NCI-H2029 treated with DMSO at 0.1 percent for 48 hours (cell line): Measurements from ENCODE around the gene DNAAF9.
A peak's percentile ranks its signal among the peaks of the same experiment; 100 is the strongest.

Experiments used
- DNase-seq: peaks from one replicate; lab custom pipeline; 2025; lab: John Stamatoyannopoulos, UW

DNAAF9 gene

DNA sequence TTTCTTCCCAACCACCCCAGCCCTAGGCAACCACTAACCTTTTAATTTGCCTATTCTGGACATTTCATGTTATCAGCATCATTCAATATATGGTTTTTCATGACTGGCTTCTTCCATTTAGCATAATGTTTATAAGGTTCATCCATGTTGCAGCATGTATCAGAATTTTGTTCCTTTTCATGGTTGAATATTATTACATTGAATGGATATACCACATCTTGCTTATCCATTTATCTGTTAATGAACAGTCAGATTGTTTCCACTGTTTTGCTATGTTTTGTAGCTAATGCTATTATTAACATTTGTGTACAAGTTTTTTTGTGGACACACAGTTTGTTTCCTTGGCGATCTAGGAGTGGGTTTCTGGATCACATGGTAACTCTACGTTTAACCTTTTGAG is 3.0 kb upstream of the DNAAF9 start:
- DNase-seq: no peak

- DNase-seq: no peak
Observed at GRCh38 chr20:3409417-3409816, 1.9 kb upstream of the DNAAF9 start.

GRCh38 chr20:3407771-3408637 is 535 bp upstream of the DNAAF9 start:
- peak; percentile 27 for DNase-seq

GRCh38 chr20:3406481-3407039 is 909 bp downstream of the DNAAF9 start:
- no peak for DNase-seq

GRCh38 chr20:3405696-3406358 is 1.6 kb downstream of the DNAAF9 start:
- no peak for DNase-seq

DNA sequence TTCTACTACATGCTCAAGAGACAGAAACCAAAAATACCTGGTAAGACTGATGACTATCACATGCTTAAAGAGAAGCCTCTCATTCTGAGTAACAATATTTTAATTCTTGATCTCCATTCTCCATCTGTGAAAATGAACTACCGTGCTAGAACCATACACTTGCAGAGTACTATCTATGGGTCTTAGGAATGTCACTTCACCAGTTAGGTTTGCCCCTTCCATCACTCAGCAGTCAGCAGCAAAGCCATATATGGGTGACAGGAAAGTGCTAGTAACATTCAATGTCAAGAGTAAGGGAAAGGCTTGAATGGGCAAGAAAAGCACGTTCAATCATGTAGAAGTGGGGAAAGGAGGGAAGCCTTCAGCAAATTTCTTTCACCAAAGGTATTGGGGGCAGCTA is 2.3 kb downstream of the DNAAF9 start:
- DNase-seq: no peak

- no peak for DNase-seq
Observed at GRCh38 chr20:3404402-3404801, 3.1 kb downstream of the DNAAF9 start.

GRCh38 chr20:3403741-3404140 is 3.7 kb downstream of the DNAAF9 start:
- no peak for DNase-seq

DNA sequence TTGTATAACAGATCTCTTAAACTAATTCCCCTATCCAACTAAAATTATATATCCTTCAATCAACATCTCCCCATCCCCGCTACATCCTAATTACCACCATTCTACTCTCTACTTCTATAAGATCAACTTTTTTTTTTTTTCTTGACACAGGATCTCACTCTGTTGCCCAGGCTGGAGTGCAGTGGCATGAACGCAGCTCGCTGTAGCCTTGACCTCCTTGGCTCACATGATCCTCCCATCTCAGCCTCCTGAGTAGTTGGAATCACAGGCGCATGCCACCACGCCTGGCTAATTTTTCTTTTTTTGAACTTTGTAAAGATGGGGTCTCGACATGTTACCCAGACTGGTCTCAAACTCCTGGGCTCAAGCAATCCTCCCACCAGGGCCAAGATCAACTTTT is 5.0 kb downstream of the DNAAF9 start:
- DNase-seq: no peak

DNA sequence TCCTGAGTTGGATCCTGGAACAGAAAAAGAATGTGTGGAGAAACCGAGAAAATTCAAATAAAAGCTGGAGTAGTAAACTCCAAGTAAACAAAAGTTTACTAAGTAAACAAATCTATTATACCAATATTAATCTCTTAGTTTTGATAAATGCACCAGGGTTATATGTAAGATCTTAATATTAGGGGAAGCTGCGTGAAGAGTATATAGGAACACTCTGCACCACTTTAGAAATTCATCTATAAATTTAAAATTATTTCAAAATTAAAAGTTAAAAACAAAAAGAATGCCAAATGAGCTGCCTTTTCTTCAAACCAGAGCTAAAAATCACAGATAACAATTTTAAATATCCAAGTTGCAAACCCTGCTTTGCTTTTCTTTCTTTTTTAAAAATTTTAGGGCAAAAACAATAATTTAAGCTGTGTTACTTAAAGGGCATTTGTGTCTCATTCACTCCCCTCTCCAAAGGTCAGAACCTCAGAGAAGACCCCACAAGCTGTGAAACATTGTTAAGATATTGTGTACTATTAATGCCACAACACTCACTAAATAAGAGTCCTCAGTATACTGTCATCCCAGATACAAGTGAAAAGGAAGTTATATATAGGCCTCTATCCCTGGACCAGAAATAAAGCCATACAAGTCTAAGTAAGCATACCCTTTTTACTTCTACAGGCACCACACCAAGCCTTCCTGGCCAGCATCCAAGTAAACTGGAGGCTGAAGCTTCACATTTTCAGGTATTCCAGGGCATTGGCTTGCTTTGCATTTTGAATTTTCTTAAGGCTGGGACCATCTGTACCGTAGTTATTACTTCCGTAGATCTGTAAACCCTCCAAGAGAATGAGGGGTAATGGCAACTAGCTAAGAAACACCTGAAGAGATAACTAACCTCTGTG is 7.0 kb downstream of the DNAAF9 start:
- DNase-seq: no peak

DNA sequence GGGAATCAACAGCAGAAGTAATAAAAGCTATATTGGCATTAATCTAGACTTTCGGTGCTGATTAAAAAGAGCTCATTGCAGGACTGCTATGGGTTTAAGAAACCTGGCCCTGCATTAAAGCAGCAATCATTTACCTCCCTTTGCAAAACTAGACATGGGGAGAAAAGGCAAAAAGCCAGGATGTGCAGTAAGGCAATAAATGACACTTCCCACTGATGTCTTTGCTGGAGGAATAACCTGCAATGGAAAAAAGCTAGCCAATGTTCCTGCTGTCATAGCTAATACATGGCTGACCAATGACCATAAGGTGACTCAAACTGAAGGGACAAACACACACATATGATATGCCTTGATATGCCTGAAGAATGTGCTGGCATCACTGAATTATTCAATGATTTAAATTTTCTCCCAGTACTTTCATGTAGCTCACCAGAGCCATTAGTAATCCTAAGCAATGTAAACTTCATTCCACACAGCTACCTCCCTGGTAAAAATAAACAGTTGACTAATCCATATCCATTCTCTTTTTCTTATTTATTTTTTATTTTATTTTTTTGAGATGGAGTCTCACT is 8.7 kb downstream of the DNAAF9 start:
- no peak for DNase-seq

DNA sequence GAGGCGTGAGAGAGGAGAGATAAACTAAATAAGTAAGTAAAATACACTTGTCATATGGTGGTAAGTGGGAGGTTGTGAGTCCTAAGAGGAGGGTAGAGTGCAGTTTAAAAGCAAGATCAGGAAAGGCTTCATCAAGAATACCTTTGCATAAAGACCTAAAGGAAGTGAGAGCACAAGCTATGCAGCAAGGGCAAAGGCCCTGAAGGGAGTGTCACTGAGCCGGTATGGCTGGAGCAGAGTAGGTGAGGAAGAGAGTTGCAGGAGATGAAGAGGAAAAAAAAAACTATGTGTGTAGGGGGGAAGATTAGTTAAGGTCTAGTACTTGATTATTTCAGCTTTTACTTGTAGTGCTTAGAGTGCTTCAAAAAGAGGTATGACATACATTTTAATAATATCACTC is 11.0 kb downstream of the DNAAF9 start:
- DNase-seq: no peak

DNA sequence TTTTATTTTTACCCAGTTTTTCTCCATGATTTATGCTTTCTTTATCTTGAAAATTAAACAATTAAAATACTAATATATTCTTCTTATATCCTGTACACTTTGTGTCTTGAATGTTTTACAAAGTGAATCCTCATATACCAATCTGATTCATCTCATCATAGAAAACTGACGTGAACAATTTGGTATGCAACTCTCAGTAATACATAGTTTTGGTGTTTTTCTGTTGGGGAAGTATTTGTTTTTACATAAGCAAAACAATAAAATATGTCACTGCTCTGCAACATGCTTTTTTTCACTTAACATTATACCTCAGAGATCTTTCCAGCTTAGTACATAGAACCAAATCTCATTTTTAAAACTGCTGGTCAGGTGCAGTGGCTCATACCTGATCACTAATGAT is 14.7 kb downstream of the DNAAF9 start:
- DNase-seq: no peak

GRCh38 chr20:3390759-3391425 is 16.6 kb downstream of the DNAAF9 start:
- DNase-seq: no peak

GRCh38 chr20:3383878-3384495 is 23.5 kb downstream of the DNAAF9 start:
- DNase-seq: no peak

DNA sequence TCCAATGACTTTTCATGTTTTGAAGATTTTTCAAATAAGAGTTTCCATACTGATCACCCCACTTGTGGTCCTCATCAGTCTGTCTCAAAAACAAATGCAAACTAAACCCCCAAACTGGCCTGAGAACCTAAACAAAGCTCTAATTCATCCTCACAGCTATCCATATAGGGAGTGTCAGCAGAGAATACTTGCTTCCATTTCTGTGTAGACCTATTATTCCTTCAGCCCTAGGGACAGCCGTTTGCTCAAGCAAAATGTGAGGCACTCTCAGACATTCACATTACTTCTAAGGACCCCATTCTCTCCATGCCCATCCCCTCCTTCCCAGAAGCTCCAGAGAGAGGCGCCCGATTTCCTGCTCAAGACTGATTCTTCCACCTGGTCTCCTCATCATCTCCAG is 24.6 kb downstream of the DNAAF9 start:
- DNase-seq: no peak

DNA sequence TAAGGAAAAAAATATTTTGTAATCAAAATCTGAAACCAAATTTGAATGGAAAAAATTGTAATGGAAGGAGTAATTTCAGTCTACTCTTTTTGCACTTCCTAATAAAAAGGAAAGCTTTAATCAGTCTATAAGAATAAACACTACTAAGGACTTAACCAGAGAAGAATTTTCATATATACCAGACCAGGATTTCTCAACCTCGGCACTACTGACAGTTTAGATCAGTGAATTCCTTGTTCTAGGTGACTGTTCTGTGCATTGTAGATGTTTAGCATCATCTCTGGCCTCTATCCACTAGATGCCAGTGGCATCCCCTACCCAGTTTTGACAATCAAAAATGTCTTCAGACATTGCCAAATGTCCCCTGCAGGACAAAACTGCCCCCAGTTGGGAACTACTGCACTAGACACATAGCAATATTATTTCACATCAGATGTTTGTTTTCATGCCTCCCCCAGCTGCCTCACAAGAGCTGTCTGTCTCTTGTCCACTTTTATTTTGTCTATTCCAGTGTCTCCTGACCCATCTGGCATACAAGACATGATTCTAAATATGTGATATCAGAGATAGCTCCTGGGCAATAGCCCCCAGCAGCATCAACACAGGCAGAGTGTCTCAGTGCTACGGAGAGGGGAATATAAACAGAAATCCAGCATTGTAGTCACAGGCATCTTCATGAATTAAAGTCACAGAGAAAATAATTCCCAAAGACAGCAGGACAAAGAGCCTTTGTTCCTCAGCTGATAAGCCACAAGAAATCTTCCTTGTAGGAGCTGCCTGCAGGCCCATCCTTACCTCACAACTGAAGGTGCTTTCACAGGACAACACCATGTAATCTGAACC is 27.0 kb downstream of the DNAAF9 start:
- no peak for DNase-seq

DNA sequence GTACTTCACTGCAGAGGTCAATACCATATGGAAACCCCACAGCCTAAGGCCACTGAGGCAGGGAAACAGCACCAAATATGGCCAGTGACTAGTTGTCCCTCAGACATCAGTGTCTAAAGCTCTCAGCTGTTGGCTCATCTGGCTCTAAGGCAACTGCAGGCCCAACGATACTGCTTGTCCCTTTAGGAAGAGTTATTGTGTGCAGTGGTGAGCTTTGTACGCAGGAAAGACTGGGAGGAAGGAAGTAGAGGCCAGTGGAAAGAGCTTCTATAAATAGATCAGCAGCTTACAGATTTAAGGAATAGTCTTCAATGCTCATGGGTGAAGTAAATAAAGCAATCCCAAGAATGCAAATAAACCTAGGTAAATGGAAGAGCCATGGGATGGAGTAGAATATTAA is 29.3 kb downstream of the DNAAF9 start:
- no peak for DNase-seq

GRCh38 chr20:3377644-3378043 is 29.8 kb downstream of the DNAAF9 start:
- no peak for DNase-seq

GRCh38 chr20:3374296-3374695 is 33.2 kb downstream of the DNAAF9 start:
- DNase-seq: no peak
